Suprapubic skin (tissue), 4 donors: Measurements from ENCODE around the gene RPH3AL. TPM values are rescaled to one million over a fixed set of nuclear protein-coding genes. Genes with fewer than 3 reads are reported as not detected.

ENCODE experiments used
- DNase-seq, 2 donors: peaks; one replicate each; pipeline ENCODE4 v3.0.0-alpha.2; 2019; ENCODE audit warnings: low spot score in 2 of 2
- H3K27ac ChIP-seq: fragments of 200-600 bp; sonication (generic); one replicate; pipeline ENCODE4 v1.5.1; 2019
- H3K27me3 ChIP-seq: fragments of 200-600 bp; sonication (generic); one replicate; pipeline ENCODE4 v1.5.1; 2019
- H3K36me3 ChIP-seq: fragments of 200-600 bp; sonication (generic); one replicate; pipeline ENCODE4 v1.5.1; 2019
- H3K4me1 ChIP-seq: fragments of 200-600 bp; sonication (generic); one replicate; pipeline ENCODE4 v1.5.1; 2019
- H3K4me3 ChIP-seq: fragments of 200-600 bp; sonication (generic); one replicate; pipeline ENCODE4 v1.5.1; 2019; ENCODE audit warnings: mild to moderate bottlenecking
- H3K9me3 ChIP-seq: fragments of 200-600 bp; sonication (generic); one replicate; pipeline ENCODE4 v1.5.1; 2019
- EP300 ChIP-seq: sonication (generic); formaldehyde crosslinking; IDR thresholded peaks from one replicate; pipeline ENCODE4 v1.6.1; 2017; ENCODE audit warnings: antibody characterized with exemption
- POLR2A ChIP-seq, 2 donors: fragments of 450-650 bp; IDR thresholded peaks; one replicate each; pipeline ENCODE4 v1.6.1; 2017; ENCODE audit warnings: antibody characterized with exemption in 2 of 2, mild to moderate bottlenecking in 2 of 2, moderate library complexity in 2 of 2
- POLR2AphosphoS5 ChIP-seq, 3 donors: sonication (generic); formaldehyde crosslinking; IDR thresholded peaks; one replicate each; pipeline ENCODE4 v1.6.1; 2017; ENCODE audit warnings: antibody characterized with exemption in 3 of 3
- WGBS: methylation state at CpG from one replicate; pipeline ENCODE4 v1.1.5; 2018; 5-methylcytosine and 5-hydroxymethylcytosine counted together
- total RNA-seq, 4 donors: library from RNA; depleted of rRNA; stranded (reverse); fragments of >200 nt; gene quantifications; one replicate each; pipeline ENCODE4 v1.1.0, GENCODE V29; 2016
- TF ChIP-seq, protein P1 (sequence below), 2 donors: fragments of 200-600 bp in 1 of 2; fragments of 450-650 bp in 1 of 2; sonication (generic) in 1 of 2; IDR thresholded peaks; one replicate each; pipeline ENCODE4 v1.5.1; 2016 to 2019; ENCODE audit warnings: antibody characterized with exemption in 2 of 2, mild to moderate bottlenecking in 1 of 2, moderate library complexity in 1 of 2

The RPH3AL gene
- total RNA-seq, 4 donors from 2014 or later = 1.7 to 39.5 (median 10.9) TPM

GRCh38 chr17:323181-323580, 29.4 kb downstream of the RPH3AL start:
- Histone ChIP-seq H3K4me3 (no peak overlapping the region), H3K4me1 (no peaks in the 10 kb centered on the region), H3K27ac (no peak overlapping the region), H3K36me3 (peaks cover 3% of the 10 kb centered on the region), H3K9me3 (no peaks in the 10 kb centered on the region), H3K27me3 (no peaks in the 10 kb centered on the region)
- DNase-seq = no peak
- 73% methylated on average over 8 of the region's 8 CpGs for WGBS
- TF ChIP-seq, protein P1, sequence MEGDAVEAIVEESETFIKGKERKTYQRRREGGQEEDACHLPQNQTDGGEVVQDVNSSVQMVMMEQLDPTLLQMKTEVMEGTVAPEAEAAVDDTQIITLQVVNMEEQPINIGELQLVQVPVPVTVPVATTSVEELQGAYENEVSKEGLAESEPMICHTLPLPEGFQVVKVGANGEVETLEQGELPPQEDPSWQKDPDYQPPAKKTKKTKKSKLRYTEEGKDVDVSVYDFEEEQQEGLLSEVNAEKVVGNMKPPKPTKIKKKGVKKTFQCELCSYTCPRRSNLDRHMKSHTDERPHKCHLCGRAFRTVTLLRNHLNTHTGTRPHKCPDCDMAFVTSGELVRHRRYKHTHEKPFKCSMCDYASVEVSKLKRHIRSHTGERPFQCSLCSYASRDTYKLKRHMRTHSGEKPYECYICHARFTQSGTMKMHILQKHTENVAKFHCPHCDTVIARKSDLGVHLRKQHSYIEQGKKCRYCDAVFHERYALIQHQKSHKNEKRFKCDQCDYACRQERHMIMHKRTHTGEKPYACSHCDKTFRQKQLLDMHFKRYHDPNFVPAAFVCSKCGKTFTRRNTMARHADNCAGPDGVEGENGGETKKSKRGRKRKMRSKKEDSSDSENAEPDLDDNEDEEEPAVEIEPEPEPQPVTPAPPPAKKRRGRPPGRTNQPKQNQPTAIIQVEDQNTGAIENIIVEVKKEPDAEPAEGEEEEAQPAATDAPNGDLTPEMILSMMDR (IDR thresholded peaks at IDR 0.05) = no peak

DNA sequence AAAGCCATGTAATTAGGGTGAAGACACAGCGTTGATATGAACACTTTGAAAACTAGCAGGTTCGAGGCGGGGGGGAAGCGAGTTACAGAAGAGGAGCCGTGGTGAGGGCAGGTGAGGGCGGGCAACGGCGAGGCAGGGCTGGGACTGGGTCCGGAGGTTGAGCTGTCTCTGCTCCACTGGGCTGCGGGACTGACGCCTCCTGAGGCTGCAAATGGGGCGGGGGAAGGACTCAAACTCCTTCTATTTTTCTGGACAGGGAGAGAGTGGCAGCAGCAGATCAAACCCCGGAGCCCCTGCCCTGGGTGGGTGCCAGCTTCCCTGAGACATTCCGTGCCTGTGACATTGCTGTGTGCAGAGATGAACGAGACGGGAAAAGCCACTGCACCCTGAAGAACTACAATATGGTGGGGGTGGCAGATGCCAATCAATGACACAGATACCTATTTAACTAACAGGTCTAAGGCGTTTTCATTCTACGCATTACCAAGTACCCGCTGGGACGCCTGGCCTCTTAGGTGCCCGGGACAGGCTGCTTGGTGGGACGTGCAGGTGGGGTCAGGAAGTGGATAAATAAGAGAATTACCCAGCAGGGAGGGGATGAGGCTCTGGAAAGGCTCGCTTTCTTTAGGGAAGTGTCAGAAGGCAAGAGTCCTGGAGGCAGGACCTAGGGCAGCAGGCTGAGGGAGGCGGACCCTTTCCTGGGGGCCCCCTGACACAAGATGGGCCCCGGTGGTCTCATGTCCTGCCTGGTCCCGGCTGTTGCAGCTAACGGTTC, 30.4 kb downstream of the RPH3AL start:
- no peak overlapping the region for H3K4me3 ChIP-seq
- WGBS = 79% methylated on average over 27 of the region's 27 CpGs

GRCh38 chr17:321386-321941, 31.1 kb downstream of the RPH3AL start:
- Histone ChIP-seq H3K36me3 (peaks cover 3% of the 10 kb centered on the region), H3K4me1 (no peaks in the 10 kb centered on the region), H3K27ac (no peak overlapping the region), H3K27me3 (no peaks in the 10 kb centered on the region), H3K4me3 (no peak overlapping the region), H3K9me3 (no peaks in the 10 kb centered on the region)
- no peak for DNase-seq
- WGBS = 89% methylated on average over 18 of the region's 35 CpGs
- TF ChIP-seq, protein P1 (IDR thresholded peaks at IDR 0.05) = no peak
- TF ChIP-seq POLR2A (IDR thresholded peaks at IDR 0.05) (no peak), EP300 (no peak), POLR2AphosphoS5 (IDR thresholded peaks at IDR 0.05) (no peak)

More for the DNA sequence above, 30.4 kb downstream of the RPH3AL start:
- H3K36me3 ChIP-seq = peaks cover 3% of the 10 kb centered on the region
- no peaks in the 10 kb centered on the region for H3K27me3 ChIP-seq
- no peaks in the 10 kb centered on the region for H3K4me1 ChIP-seq
- DNase-seq = peak in 1 of 2 donors; percentile 31
- no peak overlapping the region for H3K27ac ChIP-seq
- no peak for TF ChIP-seq POLR2AphosphoS5 (IDR thresholded peaks at IDR 0.05)
- TF ChIP-seq, protein P1 (IDR thresholded peaks at IDR 0.05) = no peak
- TF ChIP-seq POLR2A (IDR thresholded peaks at IDR 0.05) = no peak
- TF ChIP-seq EP300 = no peak
- H3K9me3 ChIP-seq = no peaks in the 10 kb centered on the region

DNA sequence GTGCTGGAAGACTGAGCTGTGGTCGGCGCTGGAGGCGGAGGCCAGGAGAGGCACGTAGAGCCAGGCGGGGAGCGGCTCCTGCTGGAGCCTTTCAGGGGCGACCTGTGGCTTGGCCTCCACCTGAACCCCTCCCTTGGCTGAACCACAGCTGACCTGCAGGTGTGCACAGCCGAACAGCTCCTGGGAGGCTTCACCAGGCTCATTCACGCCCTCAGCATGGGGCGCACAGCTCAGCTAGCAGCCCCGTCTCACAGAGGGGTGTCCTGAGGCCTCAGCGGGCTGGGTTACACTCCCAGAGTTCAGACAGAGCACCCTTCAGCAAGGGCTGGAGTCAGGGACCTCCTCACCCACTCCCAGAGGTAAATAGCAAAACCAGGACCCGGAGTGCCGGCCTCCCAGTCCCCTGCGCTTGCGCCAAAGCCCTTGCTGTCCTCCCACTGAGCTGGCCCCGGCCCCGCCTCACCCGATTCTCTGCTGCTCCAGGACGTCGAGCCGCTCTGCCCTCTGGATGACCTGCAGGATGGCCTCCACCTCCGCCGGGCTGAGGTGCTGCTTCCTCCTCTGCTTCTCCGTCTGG, 31.7 kb downstream of the RPH3AL start:
- H3K27me3 ChIP-seq = no peaks in the 10 kb centered on the region
- no peak overlapping the region for H3K4me3 ChIP-seq
- TF ChIP-seq POLR2A (IDR thresholded peaks at IDR 0.05) (no peak), EP300 (no peak), POLR2AphosphoS5 (IDR thresholded peaks at IDR 0.05) (no peak)
- TF ChIP-seq, protein P1 (IDR thresholded peaks at IDR 0.05) = no peak
- DNase-seq = peak; percentile 55 to 56
- H3K27ac ChIP-seq = no peak overlapping the region
- H3K9me3 ChIP-seq = no peaks in the 10 kb centered on the region
- WGBS = 84% methylated on average over 12 of the region's 25 CpGs
- H3K36me3 ChIP-seq = peaks cover 3% of the 10 kb centered on the region
- H3K4me1 ChIP-seq = no peaks in the 10 kb centered on the region

- TF ChIP-seq POLR2A (IDR thresholded peaks at IDR 0.05) (no peak), EP300 (no peak), POLR2AphosphoS5 (IDR thresholded peaks at IDR 0.05) (no peak)
- TF ChIP-seq, protein P1 (IDR thresholded peaks at IDR 0.05) = no peak
- no peaks in the 10 kb centered on the region for H3K4me1 ChIP-seq
- WGBS = 88% methylated on average over 9 of the region's 9 CpGs
- peak in 1 of 2 donors; percentile 28 for DNase-seq
- no peaks in the 10 kb centered on the region for H3K9me3 ChIP-seq
- no peak overlapping the region for H3K27ac ChIP-seq
- H3K27me3 ChIP-seq = no peaks in the 10 kb centered on the region
- H3K4me3 ChIP-seq = no peak overlapping the region
- H3K36me3 ChIP-seq = peaks cover 3% of the 10 kb centered on the region
Measured at GRCh38 chr17:320139-320538, 32.5 kb downstream of the RPH3AL start.
